ENCODE results near the gene DLL3. TPM values are rescaled to one million over a fixed set of nuclear protein-coding genes. Genes with fewer than 3 reads are reported as not detected.

DLL3 gene
- total and polyA plus RNA-seq, 9 of the 15 experiments (the other 6 are each of a cell fraction or from before 2014, with no cell fraction given), result 0.80 to 6.3 (median 1.2) TPM

- TF ChIP-seq KAT2B (IDR thresholded peaks at IDR 0.05; ENCODE audit: low read depth, low read length) (no peak), ZNF41 (CRISPR knock-in tag; conservative IDR thresholded peaks at IDR 0.05) (no peak), ZNF124 (CRISPR knock-in tag; IDR thresholded peaks at IDR 0.05) (no peak), GTF2F1 (IDR thresholded peaks at IDR 0.05; ENCODE audit: low read depth, low read length) (no peak), ZNF764 (CRISPR knock-in tag; IDR thresholded peaks at IDR 0.05; ENCODE audit: low read depth) (no peak), SAP30 (IDR thresholded peaks at IDR 0.05; ENCODE audit: borderline replicate concordance, insufficient read depth, low read depth, low read length, poor library complexity, severe bottlenecking) (no peak), LEF1 (IDR thresholded peaks at IDR 0.05) (no peak), XRCC5 (IDR thresholded peaks at IDR 0.05; ENCODE audit: low read depth, low read length) (no peak), ZBTB17 (CRISPR knock-in tag; IDR thresholded peaks at IDR 0.05) (no peak), MBD1 (CRISPR knock-in tag; IDR thresholded peaks at IDR 0.05) (no peak), ZBTB2 (IDR thresholded peaks at IDR 0.05) (no peak), ZNF57 (CRISPR knock-in tag; IDR thresholded peaks at IDR 0.05) (no peak), SLC30A9 (CRISPR knock-in tag; IDR thresholded peaks at IDR 0.05) (no peak)
These were observed 49.5 kb upstream of the DLL3 start (continued) for GRCh38 chr19:39449116-39449797.

All from K562 (cell line).